ENCODE measurements around the gene CLCN5. TPM values are rescaled to one million over a fixed set of nuclear protein-coding genes. Genes with fewer than 3 reads are reported as not detected.

Gene CLCN5
- total RNA-seq, 4 donors from 2014 or later = 2.7 to 4.4 (median 3.6) TPM

DNA sequence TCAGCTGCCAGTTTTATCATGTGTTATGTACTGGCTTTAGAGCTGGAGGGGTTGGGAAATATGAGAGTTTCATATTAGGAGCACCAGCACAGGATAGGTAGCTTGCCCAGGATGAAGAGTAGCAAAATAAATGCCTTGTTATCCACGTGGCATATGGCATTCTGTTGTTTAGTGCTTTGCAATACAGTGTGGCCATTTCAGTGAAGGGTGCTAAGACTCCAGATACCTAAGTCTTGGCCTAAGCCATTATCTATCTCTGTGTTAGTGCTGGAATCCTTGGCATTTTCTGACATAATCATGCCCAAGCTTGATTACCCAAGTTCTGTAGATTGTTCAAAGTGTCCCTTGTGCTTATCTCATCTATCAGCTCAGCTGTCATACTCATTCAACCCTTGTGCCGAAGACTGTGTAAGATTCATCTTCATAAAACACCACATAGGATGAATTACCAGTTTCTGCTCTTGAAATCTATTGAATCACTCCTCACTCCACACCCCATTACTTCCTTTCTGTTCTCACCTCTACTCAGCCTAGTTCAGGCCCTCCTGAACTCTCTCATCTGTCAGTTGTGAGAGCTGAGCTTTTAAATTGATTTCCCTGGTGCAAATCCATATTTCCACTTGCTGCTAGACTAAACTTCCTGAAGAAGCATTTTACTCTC is 73.5 kb downstream of the CLCN5 start:
- Histone ChIP-seq H3K27me3 (no peaks in the 10 kb centered on the region), H3K4me3 (no peak overlapping the region), H3K4me1 (no peaks in the 10 kb centered on the region), H3K36me3 (no peaks in the 10 kb centered on the region), H3K27ac (replicated peaks in 1 of 4) (no peak overlapping the region), H3K9me3 (no peaks in the 10 kb centered on the region)
- TF ChIP-seq EP300 (IDR thresholded peaks at IDR 0.05) = no peak
- TF ChIP-seq, protein P1, sequence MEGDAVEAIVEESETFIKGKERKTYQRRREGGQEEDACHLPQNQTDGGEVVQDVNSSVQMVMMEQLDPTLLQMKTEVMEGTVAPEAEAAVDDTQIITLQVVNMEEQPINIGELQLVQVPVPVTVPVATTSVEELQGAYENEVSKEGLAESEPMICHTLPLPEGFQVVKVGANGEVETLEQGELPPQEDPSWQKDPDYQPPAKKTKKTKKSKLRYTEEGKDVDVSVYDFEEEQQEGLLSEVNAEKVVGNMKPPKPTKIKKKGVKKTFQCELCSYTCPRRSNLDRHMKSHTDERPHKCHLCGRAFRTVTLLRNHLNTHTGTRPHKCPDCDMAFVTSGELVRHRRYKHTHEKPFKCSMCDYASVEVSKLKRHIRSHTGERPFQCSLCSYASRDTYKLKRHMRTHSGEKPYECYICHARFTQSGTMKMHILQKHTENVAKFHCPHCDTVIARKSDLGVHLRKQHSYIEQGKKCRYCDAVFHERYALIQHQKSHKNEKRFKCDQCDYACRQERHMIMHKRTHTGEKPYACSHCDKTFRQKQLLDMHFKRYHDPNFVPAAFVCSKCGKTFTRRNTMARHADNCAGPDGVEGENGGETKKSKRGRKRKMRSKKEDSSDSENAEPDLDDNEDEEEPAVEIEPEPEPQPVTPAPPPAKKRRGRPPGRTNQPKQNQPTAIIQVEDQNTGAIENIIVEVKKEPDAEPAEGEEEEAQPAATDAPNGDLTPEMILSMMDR (IDR thresholded peaks at IDR 0.05) = no peak
- no peak for TF ChIP-seq POLR2A (IDR thresholded peaks at IDR 0.05; ENCODE audit: low read depth)
- no peak for TF ChIP-seq POLR2AphosphoS5 (IDR thresholded peaks at IDR 0.05)
- no peak for DNase-seq (ENCODE audit: extremely low spot score)
- intact Hi-C loops (cut with DNase I) = no loop called here
- 53% methylated on average over 2 of the region's 2 CpGs for WGBS

DNA sequence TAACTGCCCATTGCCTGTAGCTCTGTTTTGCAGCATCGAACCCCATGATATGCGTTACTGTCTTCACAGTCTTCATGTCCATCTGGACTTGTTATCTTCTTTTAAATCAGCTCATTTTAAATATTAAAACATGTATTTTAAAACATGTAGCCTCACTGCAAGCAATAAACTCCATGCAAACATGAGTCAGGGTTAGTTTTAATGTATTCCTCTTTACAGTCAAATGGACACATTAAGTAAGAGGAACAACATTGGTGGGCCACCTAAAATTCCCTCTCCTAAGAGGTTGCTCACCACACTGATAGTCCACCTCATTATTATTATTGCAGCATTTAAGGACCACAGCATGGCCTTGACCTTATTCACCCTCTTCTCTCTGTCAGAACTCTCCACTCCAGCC is 74.1 kb downstream of the CLCN5 start:
- DNase-seq (ENCODE audit: extremely low spot score) = no peak
- no peak overlapping the region for H3K4me3 ChIP-seq
- H3K9me3 ChIP-seq = no peaks in the 10 kb centered on the region
- TF ChIP-seq POLR2AphosphoS5 (IDR thresholded peaks at IDR 0.05) = no peak
- TF ChIP-seq EP300 (IDR thresholded peaks at IDR 0.05) = no peak
- TF ChIP-seq, protein P1 (IDR thresholded peaks at IDR 0.05) = no peak
- TF ChIP-seq POLR2A (IDR thresholded peaks at IDR 0.05; ENCODE audit: low read depth) = no peak
- no peaks in the 10 kb centered on the region for H3K36me3 ChIP-seq
- intact Hi-C loops (cut with DNase I) = no loop called here
- H3K4me1 ChIP-seq = no peaks in the 10 kb centered on the region
- H3K27me3 ChIP-seq = no peaks in the 10 kb centered on the region
- H3K27ac ChIP-seq (replicated peaks in 1 of 4) = no peak overlapping the region
- 86% methylated on average over 2 of the region's 2 CpGs for WGBS

DNA sequence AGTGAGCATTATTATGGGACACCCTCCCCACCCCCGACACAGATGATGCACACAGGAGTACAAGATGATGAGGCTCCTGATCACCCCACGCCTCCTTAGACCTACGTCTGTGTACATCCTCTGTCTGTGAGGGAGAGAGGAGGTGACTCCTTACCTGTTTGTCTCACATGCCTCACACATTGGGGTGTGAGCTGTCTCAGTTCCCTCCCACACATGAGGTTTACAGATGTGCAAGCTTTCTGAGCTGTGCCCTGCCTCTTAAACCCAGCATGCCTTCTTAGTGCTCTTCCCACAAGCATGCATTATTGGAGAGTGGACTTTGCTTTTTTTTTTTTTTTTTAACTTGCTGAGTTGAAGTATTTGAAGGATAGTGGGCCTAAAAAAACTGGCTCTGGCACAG is 76.7 kb downstream of the CLCN5 start:
- H3K36me3 ChIP-seq = no peaks in the 10 kb centered on the region
- WGBS = 83% methylated on average over 3 of the region's 3 CpGs
- no peaks in the 10 kb centered on the region for H3K4me1 ChIP-seq
- no peak for DNase-seq (ENCODE audit: extremely low spot score)
- no peak overlapping the region for H3K27ac ChIP-seq (replicated peaks in 1 of 4)
- H3K27me3 ChIP-seq = no peaks in the 10 kb centered on the region
- H3K9me3 ChIP-seq = no peaks in the 10 kb centered on the region
- intact Hi-C loops (cut with DNase I) = no loop called here
- no peak overlapping the region for H3K4me3 ChIP-seq
- no peak for TF ChIP-seq EP300 (IDR thresholded peaks at IDR 0.05)
- TF ChIP-seq POLR2A (IDR thresholded peaks at IDR 0.05; ENCODE audit: low read depth) = no peak
- TF ChIP-seq POLR2AphosphoS5 (IDR thresholded peaks at IDR 0.05) = no peak
- TF ChIP-seq, protein P1 (IDR thresholded peaks at IDR 0.05) = no peak

DNA sequence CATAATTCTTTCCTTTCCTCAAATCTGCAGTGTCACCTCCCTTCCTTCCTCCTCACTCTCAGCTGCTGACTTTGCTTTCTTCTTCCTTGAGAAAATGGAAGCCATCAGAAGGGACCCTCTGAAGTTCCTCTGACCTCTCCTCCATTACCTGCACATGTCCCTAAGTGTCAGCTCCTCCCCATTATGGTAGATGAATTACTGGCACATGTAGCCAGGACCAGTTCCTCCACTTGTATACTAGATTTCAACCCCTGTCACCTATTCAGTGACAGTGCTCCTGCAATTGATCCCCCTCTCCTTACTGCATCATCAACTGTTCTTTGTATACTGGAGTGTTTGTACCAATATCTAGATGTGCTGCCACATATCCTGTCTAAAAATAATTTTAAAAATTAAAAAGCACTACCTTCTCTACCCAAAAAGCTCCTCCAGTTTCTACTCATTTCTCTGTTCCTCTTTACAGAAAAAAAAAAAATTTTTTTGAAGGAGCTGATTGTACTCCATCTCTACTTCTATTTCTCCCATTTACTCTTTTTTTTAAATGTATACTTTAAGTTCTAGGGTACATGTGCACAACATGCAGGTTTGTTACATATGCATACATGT is 78.6 kb downstream of the CLCN5 start:
- Histone ChIP-seq H3K9me3 (no peaks in the 10 kb centered on the region), H3K4me1 (no peaks in the 10 kb centered on the region), H3K4me3 (no peak overlapping the region), H3K27me3 (no peaks in the 10 kb centered on the region), H3K36me3 (no peaks in the 10 kb centered on the region), H3K27ac (replicated peaks in 1 of 4) (no peak overlapping the region)
- intact Hi-C loops (cut with DNase I) = no loop called here
- TF ChIP-seq POLR2A (IDR thresholded peaks at IDR 0.05; ENCODE audit: low read depth) (no peak), POLR2AphosphoS5 (IDR thresholded peaks at IDR 0.05) (no peak), EP300 (IDR thresholded peaks at IDR 0.05) (no peak)
- TF ChIP-seq, protein P1 (IDR thresholded peaks at IDR 0.05) = no peak
- no peak for DNase-seq (ENCODE audit: extremely low spot score)

All from esophagus muscularis mucosa (tissue), 4 donors.